NCI-H82 treated with DMSO at 0.1 percent for 48 hours (cell line): Measurements from ENCODE around the gene EIPR1.

Experiments used
- DNase-seq: peaks from one replicate; lab custom pipeline; 2025; ENCODE audit not compliant: unreplicated experiment; lab: John Stamatoyannopoulos, UW

Gene EIPR1

GRCh38 chr2:3223080-3223923, 154.3 kb downstream of the EIPR1 start:
- no peak for DNase-seq

DNA sequence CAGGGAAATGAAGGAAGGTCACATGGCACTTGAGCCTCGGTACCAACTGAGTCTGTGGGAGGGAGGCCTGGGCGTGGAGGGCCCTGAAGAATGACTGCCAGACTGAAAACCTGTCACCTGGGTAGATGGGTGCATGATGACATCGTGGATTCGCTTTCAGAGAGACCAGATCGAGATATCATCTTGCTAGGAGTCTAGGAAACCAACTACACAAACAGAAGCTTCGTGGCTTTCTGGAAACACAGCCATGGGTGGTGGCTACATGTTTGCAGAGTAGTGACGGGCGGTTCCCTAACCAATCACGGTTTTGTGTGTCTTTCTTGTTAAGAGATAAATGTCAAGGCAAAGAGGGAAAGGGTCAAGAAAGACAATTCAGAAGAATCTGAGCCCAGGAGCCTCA, 155.0 kb downstream of the EIPR1 start:
- DNase-seq: no peak

DNA sequence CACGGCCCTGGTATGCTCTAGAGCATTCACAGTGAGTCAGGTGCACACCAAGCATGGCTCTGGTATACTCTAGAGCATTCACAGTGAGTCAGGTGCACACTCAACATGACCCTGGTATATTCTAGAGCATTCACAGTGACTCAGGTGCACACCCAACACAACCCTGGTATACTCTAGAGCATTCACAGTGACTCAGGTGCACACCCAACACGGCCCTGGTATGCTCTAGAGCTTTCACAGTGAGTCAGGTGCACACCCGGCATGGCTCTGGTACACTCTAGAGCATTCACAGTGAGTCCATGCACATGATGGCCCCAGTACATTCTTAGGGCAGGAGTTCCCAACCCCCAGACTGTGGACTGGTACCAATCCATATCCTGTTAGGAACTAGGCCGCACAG, 158.1 kb downstream of the EIPR1 start:
- no peak for DNase-seq

GRCh38 chr2:3217646-3218045, 160.0 kb downstream of the EIPR1 start:
- no peak for DNase-seq

DNA sequence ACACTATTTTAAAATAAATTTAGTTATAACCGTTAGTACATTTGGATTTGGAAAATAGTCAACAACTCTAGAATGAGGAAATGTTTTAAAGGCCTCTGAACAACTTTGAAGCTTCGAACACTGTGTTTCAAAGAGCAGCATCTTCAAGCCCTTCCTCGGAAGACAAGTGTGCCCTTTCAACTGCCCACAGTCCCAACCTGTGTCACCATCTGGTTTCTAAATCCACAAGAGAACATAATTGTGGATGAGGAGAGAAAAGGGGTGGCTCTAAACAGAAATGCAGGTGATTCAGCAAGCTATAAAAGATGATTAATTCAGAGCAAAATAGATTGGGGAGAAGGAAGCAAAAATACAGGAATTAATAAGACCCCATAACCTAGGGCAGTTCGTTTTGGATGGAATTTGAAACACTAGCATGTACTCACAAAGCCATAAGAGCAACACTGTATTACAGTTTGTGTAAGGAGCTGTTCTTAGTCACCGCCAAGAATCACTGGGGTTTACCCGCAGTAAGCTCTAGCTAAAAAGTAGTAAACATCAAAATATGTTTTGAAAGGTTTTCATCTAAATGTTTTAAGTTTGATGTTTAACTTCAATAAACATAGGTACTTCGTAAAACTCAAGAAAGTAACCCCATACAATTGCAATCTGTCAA, 160.7 kb downstream of the EIPR1 start:
- no peak for DNase-seq

GRCh38 chr2:3214806-3215404, 162.7 kb downstream of the EIPR1 start:
- DNase-seq: no peak

DNA sequence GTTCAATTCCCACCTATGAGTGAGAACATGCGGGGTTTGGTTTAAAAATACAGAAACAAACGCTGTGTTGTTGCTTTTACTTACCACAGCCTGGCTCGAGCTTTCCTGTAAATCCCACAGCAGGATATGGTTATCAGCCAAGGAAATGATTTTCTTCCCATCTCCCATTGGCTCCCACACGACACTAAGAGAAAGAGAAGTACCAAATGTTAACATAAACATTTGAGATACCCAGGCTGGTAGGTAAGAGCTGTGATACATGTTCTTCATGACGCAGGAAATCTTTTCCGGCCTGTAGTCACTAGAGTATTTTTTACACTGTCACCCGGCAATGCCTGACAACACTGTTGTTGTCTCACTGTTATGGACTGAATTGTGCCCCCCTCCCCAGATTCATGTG, 163.6 kb downstream of the EIPR1 start:
- no peak for DNase-seq

GRCh38 chr2:3212984-3213383, 164.6 kb downstream of the EIPR1 start:
- no peak for DNase-seq

- no peak for DNase-seq
Observed at GRCh38 chr2:3212061-3212362, 165.6 kb downstream of the EIPR1 start.

GRCh38 chr2:3211256-3212060, 166.2 kb downstream of the EIPR1 start:
- no peak for DNase-seq

GRCh38 chr2:3210257-3210656, 167.4 kb downstream of the EIPR1 start:
- no peak for DNase-seq

- no peak for DNase-seq
Observed at GRCh38 chr2:3209258-3209657, 168.4 kb downstream of the EIPR1 start.

DNA sequence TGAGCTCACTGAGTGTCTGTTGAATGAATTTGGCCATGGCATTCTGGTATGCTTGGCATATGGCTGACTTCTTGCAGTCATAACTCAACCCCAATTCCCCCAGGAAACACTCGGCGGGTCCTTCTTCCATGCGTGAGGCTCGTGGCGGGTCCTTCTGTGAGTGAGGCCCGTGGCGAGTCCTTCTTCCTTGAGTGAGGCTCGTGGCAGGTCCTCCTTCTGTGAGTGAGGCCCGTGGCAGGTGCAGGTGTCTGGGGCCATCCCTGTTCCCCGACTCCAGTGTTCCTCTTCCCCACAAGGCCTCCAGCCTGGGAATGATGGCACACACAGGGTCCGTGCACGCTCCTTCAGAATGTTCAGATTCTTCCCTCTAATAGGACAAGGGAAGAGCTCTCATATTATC, 169.0 kb downstream of the EIPR1 start:
- no peak for DNase-seq

DNA sequence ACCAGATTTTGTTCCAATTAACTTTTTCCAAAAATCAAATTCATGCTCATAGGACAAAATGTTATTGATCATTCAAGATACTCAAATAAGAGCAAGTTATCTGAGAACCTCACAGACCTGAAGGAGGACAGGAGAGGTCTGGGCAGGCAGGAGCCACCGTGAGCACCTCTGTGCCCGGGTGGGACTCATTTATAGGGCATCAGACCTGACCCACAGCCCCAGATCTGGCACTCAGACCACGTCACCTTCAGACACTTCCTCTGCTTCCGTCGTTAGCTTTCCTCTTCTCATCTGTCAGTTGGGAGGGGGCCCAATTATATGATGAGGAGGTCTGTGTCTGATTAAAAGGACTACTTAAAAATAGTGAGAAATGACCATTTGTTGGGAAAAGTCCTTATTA, 169.4 kb downstream of the EIPR1 start:
- no peak for DNase-seq

GRCh38 chr2:3207091-3207491, 170.5 kb downstream of the EIPR1 start:
- DNase-seq: no peak

DNA sequence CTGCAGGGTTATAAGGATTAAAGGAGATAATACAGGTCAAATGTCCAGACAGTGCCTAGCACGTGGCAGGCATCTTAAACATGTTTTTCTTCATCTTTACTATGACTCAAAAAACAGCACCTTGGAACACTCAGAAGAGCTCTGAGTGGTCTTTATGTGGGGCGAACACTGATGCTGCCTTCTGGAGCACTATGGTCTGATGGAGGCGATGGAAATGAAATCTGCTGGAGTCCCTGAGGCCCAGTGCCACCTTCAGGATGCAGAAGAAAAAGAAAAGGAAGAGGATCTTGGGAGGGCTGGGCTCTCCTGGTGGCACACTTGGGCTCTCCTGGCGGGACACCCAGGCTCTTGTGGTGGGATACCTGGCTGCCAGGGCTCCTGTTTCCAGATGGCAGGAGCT, 171.8 kb downstream of the EIPR1 start:
- DNase-seq: no peak

DNA sequence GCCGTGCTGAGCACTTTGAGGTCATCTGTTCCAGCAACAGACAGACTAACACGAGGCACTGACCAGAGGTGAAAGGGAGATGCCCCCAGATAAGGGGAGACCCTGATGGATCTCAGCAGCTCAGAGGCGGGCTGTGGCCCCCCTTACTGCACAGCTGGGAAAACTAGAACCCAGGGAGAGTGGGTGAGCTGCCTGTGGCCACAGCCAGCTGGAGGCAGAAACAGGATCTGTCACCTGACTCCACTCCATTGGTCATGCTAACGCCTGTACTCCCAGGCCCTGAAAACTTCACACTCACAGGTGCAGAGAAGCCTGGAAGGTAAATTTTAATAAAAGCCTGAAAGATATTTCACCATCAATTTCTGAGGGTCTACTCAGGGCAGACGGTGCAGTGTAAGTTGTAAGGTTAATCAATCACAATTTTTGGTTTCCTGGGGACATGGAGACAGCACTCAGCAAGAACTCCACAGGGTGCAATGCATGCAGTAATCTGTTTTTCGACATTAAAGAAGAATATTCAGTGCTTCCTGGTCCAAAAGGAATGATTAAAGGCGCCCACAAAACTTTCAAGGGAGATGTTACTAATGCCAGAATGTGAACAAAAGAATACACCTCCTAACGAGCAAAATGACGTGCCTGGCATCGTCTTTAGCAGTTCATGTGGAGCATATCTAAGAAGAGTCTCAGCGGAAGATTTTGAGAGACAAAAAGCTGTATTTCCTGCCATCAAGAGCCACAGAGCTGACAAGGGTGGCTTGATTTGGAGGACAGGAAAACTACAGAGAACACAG, 173.4 kb downstream of the EIPR1 start:
- no peak for DNase-seq

DNA sequence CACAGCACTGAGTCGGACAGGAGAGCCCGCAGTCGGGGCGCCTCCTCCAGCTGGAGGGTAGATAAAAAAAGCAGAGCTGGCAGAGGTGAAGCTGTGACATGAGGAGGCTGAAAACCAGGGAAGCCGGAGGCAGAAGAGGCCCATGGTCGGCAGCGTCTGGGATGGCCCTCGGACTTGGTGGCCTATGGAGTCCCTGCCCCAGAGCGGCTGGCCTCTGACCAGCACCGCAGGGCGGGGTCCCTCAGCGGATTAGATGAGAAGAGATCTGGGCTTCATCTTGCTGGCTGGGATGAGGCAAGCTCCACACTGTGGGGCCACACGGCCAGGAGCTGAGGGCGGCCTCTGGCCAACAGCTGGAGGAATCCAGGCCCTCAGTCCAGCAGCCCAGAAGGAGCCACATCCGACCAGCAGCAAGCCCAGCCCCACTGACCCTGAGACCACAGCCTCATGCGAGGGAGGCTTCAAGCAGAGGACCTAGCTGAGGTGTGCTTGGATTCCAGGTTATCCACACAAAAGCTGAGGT, 174.1 kb downstream of the EIPR1 start:
- no peak for DNase-seq

- DNase-seq: no peak
Observed at GRCh38 chr2:3202926-3203325, 174.7 kb downstream of the EIPR1 start.

DNA sequence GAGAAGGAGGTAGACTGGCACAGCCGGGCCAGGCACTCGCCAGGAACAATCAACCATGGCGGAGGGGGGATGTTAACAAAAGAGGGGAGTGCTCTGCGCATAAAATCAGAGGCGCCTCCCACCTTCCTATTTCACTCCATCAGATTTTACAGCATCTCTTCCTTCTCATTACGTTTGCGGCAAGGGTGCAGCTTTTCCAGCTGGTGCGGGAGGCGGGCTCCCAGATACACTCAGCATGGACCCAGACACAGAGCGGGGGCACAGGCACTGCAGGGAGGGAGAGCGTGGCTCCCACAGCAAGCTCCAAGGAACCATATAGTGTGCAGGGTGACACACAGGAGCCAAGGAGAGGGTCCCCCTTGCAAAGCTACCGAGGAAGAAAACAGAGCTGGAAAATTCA, 176.3 kb downstream of the EIPR1 start:
- DNase-seq: no peak
